Posterior vena cava (tissue), 2 donors: ENCODE results near the gene ENPP5. TPM values are rescaled to one million over a fixed set of nuclear protein-coding genes. Genes with fewer than 3 reads are reported as not detected.
A peak's percentile ranks its signal among the peaks of the same experiment; 100 is the strongest.

Experiments used
- DNase-seq: peaks from one replicate; pipeline ENCODE4 v3.0.0-alpha.2; 2020; ENCODE audit warnings: low spot score
- intact Hi-C, 2 donors: fragments of 100-400 bp; cut with DNase I; formaldehyde crosslinking; loops; one replicate each; pipeline versions ENCODE4 v1.14.1 to v1.14.2; 2022 to 2023
- long read RNA-seq, 2 donors: library from polyadenylated mRNA; unstranded; transcript quantifications; one replicate each; pipeline ENCODE4 v2.0.0, GENCODE V29; 2020 to 2021
- total RNA-seq, 2 donors: library from RNA; stranded (reverse); fragmentation: NEBNext Ultra II Directional; extraction: Animal tissue kit (Norgen Biotek cat#: 25700); gene quantifications; one replicate each; pipeline ENCODE4 v1.2.1, GENCODE V29; 2021
- donor health status: DM: yes; HTN: yes; CAD: no.
- donor health status: DM: yes; HTN: yes; CAD: no.

The ENPP5 gene
- 1 to 10 TPM in 1 of 2 donors, under 1 TPM in 1; 0.71 to 1.0 TPM for total RNA-seq
- long read RNA-seq, donor 1, partial matches to known transcripts = 0 of 2 reads
- long read RNA-seq, donor 1, other reads (novel, unspliced or antisense) = 2 of 2 reads
- long read RNA-seq, donor 2, partial matches to known transcripts = 0 of 2 reads
- long read RNA-seq, donor 2, other reads (novel, unspliced or antisense) = 0 of 2 reads

GRCh38 chr6:46170357-46171289 is at the start of gene ENPP5:
TSS of gene ENPP5 (minus strand) at chr6:46170980. CDS start at chr6:46168262, 2,718 bp downstream.
- peak; percentile 88 for DNase-seq
- intact Hi-C loops = no loop called here

GRCh38 chr6:46219661-46220060 is 48.9 kb upstream of the ENPP5 start:
- DNase-seq = no peak
- intact Hi-C loops = loop anchor here in 1 of 2 donors (5.0 kb wide), 1 partner anchor 193 kb away; no protein-coding TSS in a partner anchor

GRCh38 chr6:46218457-46218856 is 47.7 kb upstream of the ENPP5 start:
- intact Hi-C loops = no loop called here
- DNase-seq = no peak

GRCh38 chr6:46217671-46218131 is 46.9 kb upstream of the ENPP5 start:
- intact Hi-C loops = no loop called here
- DNase-seq = peak; percentile 83

GRCh38 chr6:46216879-46217278 is 46.1 kb upstream of the ENPP5 start:
- no peak for DNase-seq
- intact Hi-C loops = no loop called here

- intact Hi-C loops = no loop called here
- DNase-seq = no peak
Measured at GRCh38 chr6:46215777-46216176, 45.0 kb upstream of the ENPP5 start.

- DNase-seq = no peak
- intact Hi-C loops = no loop called here
Measured at GRCh38 chr6:46215213-46215612, 44.4 kb upstream of the ENPP5 start.

- no peak for DNase-seq
- intact Hi-C loops = no loop called here
Measured at GRCh38 chr6:46211917-46212316, 41.1 kb upstream of the ENPP5 start.

- no peak for DNase-seq
- intact Hi-C loops = no loop called here
Measured at GRCh38 chr6:46210294-46210693, 39.5 kb upstream of the ENPP5 start.

- DNase-seq = no peak
- intact Hi-C loops = no loop called here
Measured at GRCh38 chr6:46208303-46208702, 37.5 kb upstream of the ENPP5 start.

GRCh38 chr6:46207174-46207573 is 36.4 kb upstream of the ENPP5 start:
- intact Hi-C loops = no loop called here
- no peak for DNase-seq

- intact Hi-C loops = no loop called here
- DNase-seq = no peak
Measured at GRCh38 chr6:46204880-46205650, 34.3 kb upstream of the ENPP5 start.

GRCh38 chr6:46203391-46204177 is 32.8 kb upstream of the ENPP5 start:
- no peak for DNase-seq
- intact Hi-C loops = no loop called here

GRCh38 chr6:46201702-46202101 is 30.9 kb upstream of the ENPP5 start:
- intact Hi-C loops = no loop called here
- DNase-seq = no peak

GRCh38 chr6:46199387-46199786 is 28.6 kb upstream of the ENPP5 start:
- DNase-seq = no peak
- intact Hi-C loops = no loop called here

GRCh38 chr6:46191961-46192360 is 21.2 kb upstream of the ENPP5 start:
- DNase-seq = no peak
- intact Hi-C loops = no loop called here

- intact Hi-C loops = no loop called here
- DNase-seq = no peak
Measured at GRCh38 chr6:46190889-46191288, 20.1 kb upstream of the ENPP5 start.

GRCh38 chr6:46189726-46190125 is 18.9 kb upstream of the ENPP5 start:
- intact Hi-C loops = no loop called here

GRCh38 chr6:46186583-46186982 is 15.8 kb upstream of the ENPP5 start:
- no peak for DNase-seq
- intact Hi-C loops = no loop called here

More at GRCh38 chr6:46189726-46190125, 18.9 kb upstream of the ENPP5 start:
- DNase-seq = no peak
